Caco-2 (cell line): ENCODE data around the gene PPP2R5A. TPM values are rescaled to one million over a fixed set of nuclear protein-coding genes. Genes with fewer than 3 reads are reported as not detected.

Experiments used
- BruUV-seq: library from RNA; stranded (reverse); fragments of 400-500 nt; replicated peaks from 2 replicates; lab custom pipeline; 2021; lab: Mats Ljungman, UMichigan
- CTCF ChIA-PET: fragments of 300-600 bp; sonication (Branson Sonifier 250); formaldehyde crosslinking; loops from one replicate; lab custom pipeline; 2022; ENCODE audit warnings: antibody characterized with exemption; lab: Charles Lee
- POLR2A ChIA-PET: fragments of 300-600 bp; sonication (Branson Sonifier 250); formaldehyde crosslinking; loops from one replicate; lab custom pipeline; 2022; ENCODE audit warnings: antibody characterized with exemption; lab: Charles Lee
- DNase-seq, 2 experiments: peaks; one replicate each; pipeline versions ENCODE4 v3.0.0 to v3.0.0-alpha.2; 2020 to 2022
- H3K27me3 ChIP-seq: replicated peaks from 2 replicates; pipeline ENCODE4 v1.6.0; 2011; ENCODE audit warnings: low read length; ENCODE audit not compliant: control insufficient read depth, insufficient read depth
- H3K36me3 ChIP-seq: 2 replicates; pipeline ENCODE4 v1.5.1; 2011; ENCODE audit warnings: low read length; ENCODE audit not compliant: control insufficient read depth, insufficient read depth
- H3K4me1 ChIP-seq: fragments of 250-450 bp; sonication (Bioruptor Pico); 2 replicates; pipeline ENCODE4 v1.5.1; 2020; ENCODE audit warnings: mild to moderate bottlenecking
- H3K4me3 ChIP-seq: 2 replicates; pipeline ENCODE4 v1.5.1; 2011; ENCODE audit warnings: low read depth, mild to moderate bottlenecking, control low read depth, low read length
- H3K9me3 ChIP-seq: fragments of 250-450 bp; sonication (Bioruptor Pico); 2 replicates; pipeline ENCODE4 v1.5.1; 2020; ENCODE audit warnings: mild to moderate bottlenecking, moderate library complexity
- H3K27ac Mint-ChIP-seq: one replicate; pipeline ENCODE4 v1.8.0; 2022; ENCODE audit warnings: mixed read lengths; ENCODE audit not compliant: unreplicated experiment
- H3K27me3 Mint-ChIP-seq: one replicate; pipeline ENCODE4 v1.8.0; 2022; ENCODE audit warnings: mixed read lengths; ENCODE audit not compliant: insufficient read depth, unreplicated experiment
- H3K36me3 Mint-ChIP-seq: one replicate; pipeline ENCODE4 v1.8.0; 2022; ENCODE audit warnings: mild to moderate bottlenecking, mixed read lengths; ENCODE audit not compliant: insufficient read depth, unreplicated experiment
- H3K4me1 Mint-ChIP-seq: one replicate; pipeline ENCODE4 v1.8.0; 2022; ENCODE audit warnings: low read depth, mixed read lengths; ENCODE audit not compliant: unreplicated experiment
- H3K4me3 Mint-ChIP-seq: one replicate; pipeline ENCODE4 v1.8.0; 2022; ENCODE audit warnings: mild to moderate bottlenecking, moderate library complexity, mixed read lengths; ENCODE audit not compliant: unreplicated experiment
- H3K9me3 Mint-ChIP-seq: one replicate; pipeline ENCODE4 v1.8.0; 2022; ENCODE audit warnings: mixed read lengths; ENCODE audit not compliant: unreplicated experiment
- intact Hi-C: fragments of 100-400 bp; cut with micrococcal nuclease; formaldehyde crosslinking; loops from one replicate; pipeline ENCODE4 v1.10.0; 2022; ENCODE audit not compliant: unreplicated experiment
- total RNA-seq: library from RNA; stranded (reverse); gene quantifications from 2 replicates; pipeline ENCODE4 v1.2.3, GENCODE V29; 2022
- TF ChIP-seq, protein P1 (sequence below), 2 experiments: fragments of 200-600 bp in 1 of 2; IDR thresholded peaks; 1 replicate in 1 of 2; 2 replicates in 1 of 2; pipeline versions ENCODE4 v1.5.1 to v1.8.0; 2011 to 2022; ENCODE audit warnings: antibody characterized with exemption in 1 of 2, control low read depth in 1 of 2, inconsistent platforms in 1 of 2, low read depth in 1 of 2, low read length in 1 of 2, mild to moderate bottlenecking in 1 of 2, moderate library complexity in 1 of 2; ENCODE audit not compliant: insufficient read depth in 1 of 2, severe bottlenecking in 1 of 2, unreplicated experiment in 1 of 2

Gene PPP2R5A
- total RNA-seq, 1 experiment from 2014 or later, result 49.4 TPM

DNA sequence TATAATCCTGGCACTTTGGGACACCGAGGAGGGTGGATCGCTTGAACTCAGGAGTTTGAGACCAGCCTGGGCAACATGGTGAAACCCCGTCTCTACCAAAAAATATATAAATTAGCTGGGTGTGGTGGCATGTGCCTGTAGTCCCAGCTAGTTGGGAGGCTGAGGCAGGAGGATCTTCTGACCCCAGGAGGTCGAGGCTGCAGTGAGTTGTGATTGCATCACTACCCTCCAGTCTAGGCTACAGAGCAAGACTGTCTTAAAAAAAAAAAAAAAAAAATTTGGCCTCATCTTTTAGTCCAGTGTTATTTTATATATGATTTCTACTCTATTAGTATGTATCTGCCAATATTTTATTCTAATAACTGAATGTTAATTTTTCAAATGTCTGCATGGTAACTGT, 59.7 kb downstream of the PPP2R5A start:
- CTCF ChIA-PET, result interaction anchor here (0.7 kb wide), 1 partner anchor 275 kb away, joined by 3 read pairs; no protein-coding TSS in a partner anchor

DNA sequence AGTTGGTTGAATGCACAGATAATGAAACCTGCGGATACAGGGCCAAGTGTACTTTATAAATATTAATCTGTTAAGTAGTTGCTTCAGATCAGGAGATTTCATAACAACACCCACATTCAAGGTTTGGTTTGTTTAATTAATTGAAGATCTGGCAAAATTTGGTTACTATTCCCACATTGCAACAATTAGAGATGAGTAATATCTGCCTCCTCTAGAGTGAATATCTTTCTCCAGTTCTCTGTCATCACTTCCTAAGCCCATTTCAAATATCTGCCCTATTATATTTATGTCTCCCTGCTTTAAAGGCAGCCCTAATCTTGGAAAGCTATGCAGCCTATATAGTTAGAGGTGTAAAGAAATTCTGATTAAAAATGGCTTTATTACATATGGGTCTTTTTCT, 61.4 kb downstream of the PPP2R5A start:
- intact Hi-C loops, result no loop called here
- Histone ChIP-seq H3K4me3 (no peak overlapping the region), H3K4me1 (no peaks in the 10 kb centered on the region), H3K27me3 (no peaks in the 10 kb centered on the region), H3K9me3 (no peaks in the 10 kb centered on the region), H3K36me3 (no peaks in the 10 kb centered on the region)
- TF ChIP-seq, protein P1, sequence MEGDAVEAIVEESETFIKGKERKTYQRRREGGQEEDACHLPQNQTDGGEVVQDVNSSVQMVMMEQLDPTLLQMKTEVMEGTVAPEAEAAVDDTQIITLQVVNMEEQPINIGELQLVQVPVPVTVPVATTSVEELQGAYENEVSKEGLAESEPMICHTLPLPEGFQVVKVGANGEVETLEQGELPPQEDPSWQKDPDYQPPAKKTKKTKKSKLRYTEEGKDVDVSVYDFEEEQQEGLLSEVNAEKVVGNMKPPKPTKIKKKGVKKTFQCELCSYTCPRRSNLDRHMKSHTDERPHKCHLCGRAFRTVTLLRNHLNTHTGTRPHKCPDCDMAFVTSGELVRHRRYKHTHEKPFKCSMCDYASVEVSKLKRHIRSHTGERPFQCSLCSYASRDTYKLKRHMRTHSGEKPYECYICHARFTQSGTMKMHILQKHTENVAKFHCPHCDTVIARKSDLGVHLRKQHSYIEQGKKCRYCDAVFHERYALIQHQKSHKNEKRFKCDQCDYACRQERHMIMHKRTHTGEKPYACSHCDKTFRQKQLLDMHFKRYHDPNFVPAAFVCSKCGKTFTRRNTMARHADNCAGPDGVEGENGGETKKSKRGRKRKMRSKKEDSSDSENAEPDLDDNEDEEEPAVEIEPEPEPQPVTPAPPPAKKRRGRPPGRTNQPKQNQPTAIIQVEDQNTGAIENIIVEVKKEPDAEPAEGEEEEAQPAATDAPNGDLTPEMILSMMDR (IDR thresholded peaks at IDR 0.05; ENCODE audit: insufficient read depth in 1 of 2, low read depth in 1 of 2, low read length in 1 of 2, severe bottlenecking in 1 of 2, unreplicated experiment in 1 of 2), result no peak
- no peaks in the 10 kb centered on the region for H3K27me3 Mint-ChIP-seq
- ChIA-PET CTCF (no interaction called here), POLR2A (no interaction called here)
- H3K36me3 Mint-ChIP-seq, result peaks cover 22% of the 10 kb centered on the region
- BruUV-seq, result no TSS peak
- no peaks in the 10 kb centered on the region for H3K4me1 Mint-ChIP-seq
- H3K27ac Mint-ChIP-seq, result no peak overlapping the region
- H3K4me3 Mint-ChIP-seq, result no peak overlapping the region
- H3K9me3 Mint-ChIP-seq, result no peaks in the 10 kb centered on the region
- DNase-seq, result no peak

More for the DNA sequence above, 59.7 kb downstream of the PPP2R5A start:
- no peaks in the 10 kb centered on the region for H3K36me3 ChIP-seq
- POLR2A ChIA-PET, result no interaction called here
- no peak overlapping the region for H3K4me3 ChIP-seq
- Mint-ChIP-seq H3K27me3 (no peaks in the 10 kb centered on the region), H3K27ac (no peak overlapping the region), H3K4me3 (no peak overlapping the region), H3K9me3 (no peaks in the 10 kb centered on the region), H3K36me3 (peaks cover 20% of the 10 kb centered on the region), H3K4me1 (no peaks in the 10 kb centered on the region)
- TF ChIP-seq, protein P1 (IDR thresholded peaks at IDR 0.05; ENCODE audit: insufficient read depth in 1 of 2, low read depth in 1 of 2, low read length in 1 of 2, severe bottlenecking in 1 of 2, unreplicated experiment in 1 of 2), result no peak
- H3K9me3 ChIP-seq, result no peaks in the 10 kb centered on the region
- DNase-seq, result no peak
- no peaks in the 10 kb centered on the region for H3K27me3 ChIP-seq
- no peaks in the 10 kb centered on the region for H3K4me1 ChIP-seq
- no TSS peak for BruUV-seq
- intact Hi-C loops, result no loop called here

DNA sequence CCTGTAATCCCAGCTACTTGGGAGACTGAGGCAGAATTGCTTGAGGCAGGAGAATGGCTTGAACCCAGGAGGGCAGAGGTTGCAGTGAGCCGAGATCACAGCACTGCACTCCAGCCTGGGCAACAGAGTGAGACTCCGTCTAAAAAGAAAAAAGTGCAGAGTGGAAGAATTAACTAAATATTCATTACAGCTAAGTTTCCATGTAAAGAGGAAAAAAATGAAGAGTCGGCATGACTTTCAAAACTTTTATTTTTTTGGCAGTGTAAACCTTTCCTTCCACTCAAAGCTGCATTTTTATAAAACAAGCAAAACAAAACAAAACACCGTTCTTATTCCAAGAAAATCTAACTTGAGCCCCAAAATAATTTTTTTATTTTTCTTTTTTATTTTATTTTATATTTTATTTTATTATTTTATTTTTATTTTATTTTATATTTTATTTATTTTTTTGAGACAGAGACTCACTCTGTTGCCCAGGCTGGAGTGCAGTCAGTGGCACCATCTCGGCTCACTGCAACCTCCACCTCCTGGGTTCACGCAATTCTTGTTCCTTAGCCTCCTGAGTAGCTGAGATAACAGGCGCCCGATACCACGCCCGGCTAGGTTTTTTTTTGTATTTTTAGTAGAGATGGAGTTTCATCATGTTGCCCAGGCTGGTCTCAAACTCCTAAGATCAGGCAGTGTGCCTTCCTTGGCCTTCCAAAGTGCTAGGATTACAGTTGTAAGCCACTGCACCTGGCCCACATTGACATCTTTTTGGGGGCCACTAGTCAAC, 66.6 kb downstream of the PPP2R5A start:
- intact Hi-C loops, result no loop called here
- Mint-ChIP-seq H3K36me3 (peaks cover 38% of the 10 kb centered on the region), H3K27me3 (no peaks in the 10 kb centered on the region), H3K4me1 (no peaks in the 10 kb centered on the region), H3K9me3 (no peaks in the 10 kb centered on the region), H3K4me3 (no peak overlapping the region), H3K27ac (no peak overlapping the region)
- no peak for DNase-seq
- TF ChIP-seq, protein P1 (IDR thresholded peaks at IDR 0.05; ENCODE audit: insufficient read depth in 1 of 2, low read depth in 1 of 2, low read length in 1 of 2, severe bottlenecking in 1 of 2, unreplicated experiment in 1 of 2), result no peak
- Histone ChIP-seq H3K36me3 (no peaks in the 10 kb centered on the region), H3K27me3 (no peaks in the 10 kb centered on the region), H3K4me3 (no peak overlapping the region), H3K9me3 (no peaks in the 10 kb centered on the region), H3K4me1 (no peaks in the 10 kb centered on the region)
- POLR2A ChIA-PET, result no interaction called here
- CTCF ChIA-PET, result interaction anchor here (0.7 kb wide), 1 partner anchor 1020 kb away, joined by 3 read pairs; no protein-coding TSS in a partner anchor
- no TSS peak for BruUV-seq
